K562 (cell line): ENCODE data around the gene CACNA2D2. TPM values are rescaled to one million over a fixed set of nuclear protein-coding genes. Genes with fewer than 3 reads are reported as not detected.
A peak's percentile ranks its signal among the peaks of the same experiment; 100 is the strongest.

Experiments used
- BRF1 ChIP-seq: IDR thresholded peaks from 3 replicates; pipeline ENCODE4 v1.6.1; 2011; ENCODE audit warnings: borderline replicate concordance, mild to moderate bottlenecking; ENCODE audit not compliant: insufficient read length; ENCODE audit errors: extremely low read depth
- CBX1 ChIP-seq: sonication (generic); IDR thresholded peaks from 2 replicates; pipeline ENCODE4 v1.6.1; 2016; ENCODE audit warnings: antibody characterized with exemption, low read depth, mild to moderate bottlenecking
- CHD2 ChIP-seq: IDR thresholded peaks from 2 replicates; pipeline ENCODE4 v1.6.1; 2011; ENCODE audit warnings: low read depth, low read length
- DNMT1 ChIP-seq: fragments of 450-650 bp; IDR thresholded peaks from 2 replicates; pipeline ENCODE4 v1.6.1; 2016; ENCODE audit warnings: antibody characterized with exemption, mild to moderate bottlenecking
- KDM2B ChIP-seq: fragments of 250-450 bp; sonication (Bioruptor Pico); IDR thresholded peaks from 2 replicates; pipeline ENCODE4 v1.8.0; 2021; ENCODE audit warnings: mild to moderate bottlenecking, moderate library complexity
- KLF13 ChIP-seq: fragments of 450-650 bp; IDR thresholded peaks from 2 replicates; pipeline ENCODE4 v1.6.1; 2016; ENCODE audit warnings: missing genetic modification characterization, low read depth, mild to moderate bottlenecking, missing compliant biosample characterization, moderate library complexity, borderline replicate concordance
- MCM7 ChIP-seq, 2 experiments: fragments of 450-650 bp; IDR thresholded peaks; 2 replicates each; pipeline ENCODE4 v1.6.1; 2016 to 2018
- SIX5 ChIP-seq, 2 experiments: IDR thresholded peaks; 2 replicates each; pipeline ENCODE4 v1.6.1; 2011; ENCODE audit warnings: low read length in 2 of 2, borderline replicate concordance in 1 of 2, low read depth in 1 of 2, mild to moderate bottlenecking in 1 of 2, moderate library complexity in 1 of 2; ENCODE audit not compliant: insufficient read depth in 1 of 2
- ZFX ChIP-seq: sonication (generic); formaldehyde crosslinking; IDR thresholded peaks from 2 replicates; pipeline ENCODE4 v1.8.0; 2022; ENCODE audit warnings: mild to moderate bottlenecking, missing genetic modification reagents, moderate library complexity
- ZNF764 ChIP-seq: fragments of 250-450 bp; sonication (Bioruptor Pico); IDR thresholded peaks from 2 replicates; pipeline ENCODE4 v1.4.0; 2020; ENCODE audit warnings: low read depth, mild to moderate bottlenecking, moderate library complexity
- polyA plus RNA-seq, 8 experiments: library from polyadenylated mRNA; depleted of rRNA in 4 of 8; stranded (reverse) in 5 of 8; unstranded in 3 of 8; fragments of >200 nt; fragmentation: Nextera tagmentation in 2 of 8; fragmentation: Illumina TruSeq in 1 of 8; extraction: Ambion mirVana in 2 of 8; extraction: Trizol in 1 of 8; gene quantifications; 2 replicates each; pipeline versions ENCODE4 v1.2.1 to v1.2.3, GENCODE V29; 2011 to 2014; ENCODE audit warnings: inconsistent platforms in 1 of 8, missing spikeins in 1 of 8
- total RNA-seq, 7 experiments: library from RNA; depleted of rRNA in 6 of 7; stranded (reverse); fragments of >200 nt in 6 of 7; fragmentation: Illumina TruSeq in 2 of 7; extraction: Trizol in 2 of 7; gene quantifications; 2 replicates each; pipeline versions ENCODE4 v1.2.1 to v1.2.3, GENCODE V29; 2011 to 2021; ENCODE audit warnings: low replicate concordance in 1 of 7
- TF ChIP-seq, protein P1 (sequence below): fragments of 150-350 bp; conservative IDR thresholded peaks from 2 replicates; pipeline ENCODE4 v1.6.1; 2014; ENCODE audit warnings: low read length
- TF ChIP-seq, protein P2 (sequence below), 2 experiments: fragments of 450-650 bp in 1 of 2; sonication (generic) in 1 of 2; formaldehyde crosslinking in 1 of 2; IDR thresholded peaks; 2 replicates each; pipeline versions ENCODE4 v1.7.1 to v1.9.0; 2016 to 2022; ENCODE audit warnings: inconsistent platforms in 1 of 2, mild to moderate bottlenecking in 1 of 2, missing genetic modification reagents in 1 of 2
- TF ChIP-seq, protein P3 (sequence below): fragments of 450-650 bp; formaldehyde crosslinking; IDR thresholded peaks from 2 replicates; pipeline ENCODE4 v1.4.0; 2020; ENCODE audit warnings: mild to moderate bottlenecking, mixed read lengths

The CACNA2D2 gene
- total and polyA plus RNA-seq, 9 of the 15 experiments (the other 6 are each of a cell fraction or from before 2014, with no cell fraction given), result 0.11 to 0.58 (median 0.36) TPM; not detected in 2

DNA sequence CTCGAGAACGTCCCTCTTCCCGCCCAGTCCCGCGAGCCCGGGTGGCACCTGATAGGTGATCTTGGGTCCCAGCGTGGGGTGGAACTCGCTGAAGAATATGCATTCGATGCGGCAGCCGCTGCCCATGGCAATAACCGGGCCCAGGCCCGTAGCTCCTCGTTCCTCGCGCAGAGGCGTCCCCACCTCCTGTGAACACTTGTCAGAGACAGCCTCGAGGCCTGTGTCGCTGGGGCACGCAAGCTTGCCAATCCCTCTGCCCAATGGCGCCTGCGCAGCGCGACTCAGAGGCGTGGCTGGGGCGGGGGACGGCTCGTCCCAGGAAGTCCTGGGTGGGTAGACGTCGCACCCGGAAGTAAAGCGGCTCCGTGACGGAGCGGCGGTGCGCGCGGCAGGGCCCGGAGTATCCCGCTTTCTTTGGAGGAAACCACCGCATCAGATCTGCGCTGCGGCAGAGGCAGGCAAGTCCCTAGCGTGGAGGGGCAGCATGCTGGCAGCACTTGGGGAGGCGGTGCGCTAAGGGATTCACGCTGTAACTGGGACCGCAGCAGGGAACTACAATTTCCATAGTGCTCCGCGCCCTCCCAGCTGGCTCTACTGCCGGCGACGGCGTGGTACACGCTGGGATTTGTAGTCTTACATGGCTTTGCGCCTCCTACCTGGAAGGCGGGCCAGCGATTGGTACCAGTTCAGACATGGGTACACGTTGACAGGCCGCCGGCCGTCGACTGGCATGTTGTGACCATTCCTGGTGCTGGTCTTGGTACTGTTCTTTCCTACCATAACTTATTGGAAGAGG is 152.7 kb downstream of the CACNA2D2 start, which contains the start of the genes CYB561D2 and NPRL2 (continued):
- TF ChIP-seq MCM7 (IDR thresholded peaks at IDR 0.05), result no peak
- TF ChIP-seq SIX5 (IDR thresholded peaks at IDR 0.05; ENCODE audit: borderline replicate concordance in 1 of 2, insufficient read depth in 1 of 2, low read depth in 1 of 2, low read length in 2 of 2), result peak; percentile 97
- TF ChIP-seq BRF1, result no peak
- no peak for TF ChIP-seq CBX1
- TF ChIP-seq ZFX (CRISPR knock-in tag), result peak; percentile 75
- TF ChIP-seq, protein P1, sequence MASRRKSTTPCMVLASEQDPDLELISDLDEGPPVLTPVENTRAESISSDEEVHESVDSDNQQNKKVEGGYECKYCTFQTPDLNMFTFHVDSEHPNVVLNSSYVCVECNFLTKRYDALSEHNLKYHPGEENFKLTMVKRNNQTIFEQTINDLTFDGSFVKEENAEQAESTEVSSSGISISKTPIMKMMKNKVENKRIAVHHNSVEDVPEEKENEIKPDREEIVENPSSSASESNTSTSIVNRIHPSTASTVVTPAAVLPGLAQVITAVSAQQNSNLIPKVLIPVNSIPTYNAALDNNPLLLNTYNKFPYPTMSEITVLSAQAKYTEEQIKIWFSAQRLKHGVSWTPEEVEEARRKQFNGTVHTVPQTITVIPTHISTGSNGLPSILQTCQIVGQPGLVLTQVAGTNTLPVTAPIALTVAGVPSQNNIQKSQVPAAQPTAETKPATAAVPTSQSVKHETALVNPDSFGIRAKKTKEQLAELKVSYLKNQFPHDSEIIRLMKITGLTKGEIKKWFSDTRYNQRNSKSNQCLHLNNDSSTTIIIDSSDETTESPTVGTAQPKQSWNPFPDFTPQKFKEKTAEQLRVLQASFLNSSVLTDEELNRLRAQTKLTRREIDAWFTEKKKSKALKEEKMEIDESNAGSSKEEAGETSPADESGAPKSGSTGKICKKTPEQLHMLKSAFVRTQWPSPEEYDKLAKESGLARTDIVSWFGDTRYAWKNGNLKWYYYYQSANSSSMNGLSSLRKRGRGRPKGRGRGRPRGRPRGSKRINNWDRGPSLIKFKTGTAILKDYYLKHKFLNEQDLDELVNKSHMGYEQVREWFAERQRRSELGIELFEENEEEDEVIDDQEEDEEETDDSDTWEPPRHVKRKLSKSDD, result no peak
- TF ChIP-seq ZNF764 (CRISPR knock-in tag), result no peak
- TF ChIP-seq, protein P2, sequence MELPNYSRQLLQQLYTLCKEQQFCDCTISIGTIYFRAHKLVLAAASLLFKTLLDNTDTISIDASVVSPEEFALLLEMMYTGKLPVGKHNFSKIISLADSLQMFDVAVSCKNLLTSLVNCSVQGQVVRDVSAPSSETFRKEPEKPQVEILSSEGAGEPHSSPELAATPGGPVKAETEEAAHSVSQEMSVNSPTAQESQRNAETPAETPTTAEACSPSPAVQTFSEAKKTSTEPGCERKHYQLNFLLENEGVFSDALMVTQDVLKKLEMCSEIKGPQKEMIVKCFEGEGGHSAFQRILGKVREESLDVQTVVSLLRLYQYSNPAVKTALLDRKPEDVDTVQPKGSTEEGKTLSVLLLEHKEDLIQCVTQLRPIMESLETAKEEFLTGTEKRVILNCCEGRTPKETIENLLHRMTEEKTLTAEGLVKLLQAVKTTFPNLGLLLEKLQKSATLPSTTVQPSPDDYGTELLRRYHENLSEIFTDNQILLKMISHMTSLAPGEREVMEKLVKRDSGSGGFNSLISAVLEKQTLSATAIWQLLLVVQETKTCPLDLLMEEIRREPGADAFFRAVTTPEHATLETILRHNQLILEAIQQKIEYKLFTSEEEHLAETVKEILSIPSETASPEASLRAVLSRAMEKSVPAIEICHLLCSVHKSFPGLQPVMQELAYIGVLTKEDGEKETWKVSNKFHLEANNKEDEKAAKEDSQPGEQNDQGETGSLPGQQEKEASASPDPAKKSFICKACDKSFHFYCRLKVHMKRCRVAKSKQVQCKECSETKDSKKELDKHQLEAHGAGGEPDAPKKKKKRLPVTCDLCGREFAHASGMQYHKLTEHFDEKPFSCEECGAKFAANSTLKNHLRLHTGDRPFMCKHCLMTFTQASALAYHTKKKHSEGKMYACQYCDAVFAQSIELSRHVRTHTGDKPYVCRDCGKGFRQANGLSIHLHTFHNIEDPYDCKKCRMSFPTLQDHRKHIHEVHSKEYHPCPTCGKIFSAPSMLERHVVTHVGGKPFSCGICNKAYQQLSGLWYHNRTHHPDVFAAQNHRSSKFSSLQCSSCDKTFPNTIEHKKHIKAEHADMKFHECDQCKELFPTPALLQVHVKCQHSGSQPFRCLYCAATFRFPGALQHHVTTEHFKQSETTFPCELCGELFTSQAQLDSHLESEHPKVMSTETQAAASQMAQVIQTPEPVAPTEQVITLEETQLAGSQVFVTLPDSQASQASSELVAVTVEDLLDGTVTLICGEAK (IDR thresholded peaks at IDR 0.05), result peak; percentile 92
- TF ChIP-seq, protein P2 (CRISPR knock-in tag; IDR thresholded peaks at IDR 0.05), result no peak
- TF ChIP-seq, protein P3, sequence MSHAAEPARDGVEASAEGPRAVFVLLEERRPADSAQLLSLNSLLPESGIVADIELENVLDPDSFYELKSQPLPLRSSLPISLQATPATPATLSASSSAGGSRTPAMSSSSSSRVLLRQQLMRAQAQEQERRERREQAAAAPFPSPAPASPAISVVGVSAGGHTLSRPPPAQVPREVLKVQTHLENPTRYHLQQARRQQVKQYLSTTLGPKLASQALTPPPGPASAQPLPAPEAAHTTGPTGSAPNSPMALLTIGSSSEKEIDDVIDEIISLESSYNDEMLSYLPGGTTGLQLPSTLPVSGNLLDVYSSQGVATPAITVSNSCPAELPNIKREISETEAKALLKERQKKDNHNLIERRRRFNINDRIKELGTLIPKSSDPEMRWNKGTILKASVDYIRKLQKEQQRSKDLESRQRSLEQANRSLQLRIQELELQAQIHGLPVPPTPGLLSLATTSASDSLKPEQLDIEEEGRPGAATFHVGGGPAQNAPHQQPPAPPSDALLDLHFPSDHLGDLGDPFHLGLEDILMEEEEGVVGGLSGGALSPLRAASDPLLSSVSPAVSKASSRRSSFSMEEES (CRISPR knock-in tag), result 0 out of 2 replicates have a peak, but pooled peaks have one; percentile 8
- TF ChIP-seq KLF13 (tag), result no peak
- no peak for TF ChIP-seq DNMT1
- peak; percentile 59; the same call in 1 of the 2 replicates for TF ChIP-seq CHD2
- TF ChIP-seq KDM2B (CRISPR knock-in tag), result no peak; the same call in 1 of the 2 replicates
